B cell (primary cell): ENCODE measurements around the gene IRS2. TPM values are rescaled to one million over a fixed set of nuclear protein-coding genes. Genes with fewer than 3 reads are reported as not detected.

Source experiments
- ATAC-seq: fragments of 200-7000 bp; cut with Tn5 transposase; one replicate; pipeline ENCODE4 v1.10.0; 2021; ENCODE audit warnings: low read depth, mild to moderate bottlenecking, moderate number of reproducible peaks, moderate library complexity
- CTCF ChIA-PET: fragments of 350-600 bp; sonication (Branson Sonifier 250); formaldehyde crosslinking; loops from one replicate; lab custom pipeline; 2021; ENCODE audit warnings: antibody characterized with exemption, inconsistent platforms; lab: Charles Lee
- POLR2A ChIA-PET: fragments of 350-600 bp; sonication (Branson Sonifier 250); formaldehyde crosslinking; loops from one replicate; lab custom pipeline; 2021; ENCODE audit warnings: antibody characterized with exemption; lab: Charles Lee
- DNase-seq: peaks from one replicate; pipeline ENCODE4 v3.0.0; 2013
- H2AFZ ChIP-seq: 2 replicates; pipeline ENCODE4 v1.6.1; 2012; ENCODE audit warnings: mild to moderate bottlenecking, low read depth, low read length; ENCODE audit not compliant: insufficient read depth, poor library complexity, severe bottlenecking
- H3K27ac ChIP-seq, 2 donors: 1 replicate in 1 of 2; 2 replicates in 1 of 2; pipeline ENCODE4 v1.5.1; 2012 to 2013; ENCODE audit warnings: low read length in 2 of 2, mild to moderate bottlenecking in 2 of 2, moderate library complexity in 1 of 2
- H3K27me3 ChIP-seq, 4 experiments: fragments of 200-600 bp in 1 of 4; sonication (generic) in 1 of 4; replicated peaks in 1 of 4; 1 replicate in 2 of 4; 2 replicates in 2 of 4; pipeline versions ENCODE4 v1.6.1 to v1.7.0; 2013 to 2016; ENCODE audit warnings: low read length in 3 of 4, mild to moderate bottlenecking in 2 of 4, mixed read lengths in 1 of 4, moderate library complexity in 1 of 4; ENCODE audit not compliant: insufficient read depth in 4 of 4, control insufficient read depth in 3 of 4; ENCODE audit errors: control extremely low read depth in 1 of 4
- H3K36me3 ChIP-seq, 2 experiments: replicated peaks in 1 of 2; 1 replicate in 1 of 2; 2 replicates in 1 of 2; pipeline versions ENCODE4 v1.6.1 to v1.7.1; 2013; ENCODE audit warnings: low read length in 1 of 2; ENCODE audit not compliant: insufficient read depth in 2 of 2, control insufficient read depth in 1 of 2; ENCODE audit errors: control extremely low read depth in 1 of 2, extremely low read depth in 1 of 2
- H3K4me1 ChIP-seq, 2 donors: fragments of 200-600 bp in 1 of 2; sonication (generic) in 1 of 2; 1 replicate in 1 of 2; 2 replicates in 1 of 2; pipeline versions ENCODE4 v1.5.1 to v1.6.1; 2013 to 2017; ENCODE audit warnings: low read length in 2 of 2; ENCODE audit not compliant: control insufficient read depth in 2 of 2, insufficient read depth in 2 of 2
- H3K4me2 ChIP-seq: replicated peaks from 2 replicates; pipeline ENCODE3; 2012; ENCODE audit warnings: mild to moderate bottlenecking, low read depth, low read length; ENCODE audit not compliant: poor library complexity, severe bottlenecking
- H3K4me3 ChIP-seq, 5 experiments: fragments of 200-600 bp in 1 of 5; sonication (generic) in 1 of 5; 1 replicate in 3 of 5; 2 replicates in 2 of 5; pipeline versions ENCODE4 v1.5.1 to v1.7.0; 2011 to 2016; ENCODE audit warnings: low read length in 4 of 5, mild to moderate bottlenecking in 4 of 5, low read depth in 2 of 5, control low read depth in 1 of 5, moderate library complexity in 1 of 5; ENCODE audit not compliant: insufficient read depth in 1 of 5; ENCODE audit errors: control extremely low read depth in 1 of 5, extremely low read depth in 1 of 5
- H3K79me2 ChIP-seq: fragments of 200-600 bp; sonication (generic); one replicate; pipeline ENCODE4 v1.6.0; 2016; ENCODE audit warnings: low read length; ENCODE audit not compliant: control insufficient read depth, insufficient read depth
- H3K9ac ChIP-seq: fragments of 200-600 bp; sonication (generic); 2 replicates; pipeline ENCODE4 v1.6.1; 2017; ENCODE audit warnings: mild to moderate bottlenecking, low read length, moderate library complexity
- H3K9me3 ChIP-seq, 3 donors: one replicate each; pipeline versions ENCODE4 v1.6.1 to v1.7.1; 2013; ENCODE audit warnings: low read length in 2 of 3; ENCODE audit not compliant: control insufficient read depth in 2 of 3, insufficient read depth in 1 of 3; ENCODE audit errors: control extremely low read depth in 1 of 3
- H4K20me1 ChIP-seq: 2 replicates; pipeline ENCODE4 v1.6.0; 2012; ENCODE audit warnings: mild to moderate bottlenecking, low read length; ENCODE audit not compliant: insufficient read depth, control insufficient read depth, poor library complexity, severe bottlenecking
- H3K27ac Mint-ChIP-seq: one replicate; pipeline ENCODE4 v1.8.0; 2021; ENCODE audit warnings: mixed read lengths
- H3K27me3 Mint-ChIP-seq: one replicate; pipeline ENCODE4 v1.8.0; 2021; ENCODE audit warnings: mixed read lengths
- H3K4me1 Mint-ChIP-seq: one replicate; pipeline ENCODE4 v1.8.0; 2021; ENCODE audit warnings: mixed read lengths
- H3K4me3 Mint-ChIP-seq: one replicate; pipeline ENCODE4 v1.8.0; 2021; ENCODE audit warnings: mixed read lengths
- H3K9me3 Mint-ChIP-seq: one replicate; pipeline ENCODE4 v1.8.0; 2022; ENCODE audit warnings: mixed read lengths; ENCODE audit not compliant: insufficient read depth
- CTCF ChIP-seq: fragments of 200-600 bp; IDR thresholded peaks from one replicate; pipeline ENCODE4 v1.8.0; 2022; ENCODE audit warnings: antibody characterized with exemption, mild to moderate bottlenecking
- EZH2 ChIP-seq: IDR thresholded peaks from 2 replicates; pipeline ENCODE4 v1.6.1; 2012; ENCODE audit warnings: borderline replicate concordance, low read depth, mild to moderate bottlenecking, moderate library complexity, low read length; ENCODE audit not compliant: insufficient read depth, poor library complexity, severe bottlenecking
- WGBS: methylation state at CpG from one replicate; pipeline ENCODE4 v1.1.5; 2013; ENCODE audit warnings: missing lambda C conversion rate; ENCODE audit not compliant: insufficient coverage; 5-methylcytosine and 5-hydroxymethylcytosine counted together
- intact Hi-C: fragments of 100-400 bp; cut with micrococcal nuclease; formaldehyde crosslinking; loops from one replicate; pipeline ENCODE4 v1.10.0; 2022
- polyA plus RNA-seq: library from polyadenylated mRNA; depleted of rRNA; stranded (reverse); fragments of >200 nt; gene quantifications from 2 replicates; pipeline ENCODE4 v1.2.3, GENCODE V29; 2012
- total RNA-seq, 2 donors: library from RNA; stranded (reverse); fragments of 120-200 nt in 1 of 2; gene quantifications; 1 replicate in 1 of 2; 2 replicates in 1 of 2; pipeline versions ENCODE4 v1.2.3 to v1.2.4, GENCODE V29; 2013 to 2022

The IRS2 gene
- total and polyA plus RNA-seq, 2 donors (not counting 1 experiment from before 2014, with no cell fraction given) = 5.8 to 26.9 TPM

GRCh38 chr13:109816808-109817203 is 30.4 kb upstream of the IRS2 start:
- no peak overlapping the region for H2AFZ ChIP-seq

More at GRCh38 chr13:109816808-109817203, 30.4 kb upstream of the IRS2 start:
- Mint-ChIP-seq H3K4me3 (no peak overlapping the region), H3K4me1 (no peaks in the 10 kb centered on the region), H3K27ac (no peak overlapping the region), H3K27me3 (peaks cover 26% of the 10 kb centered on the region), H3K9me3 (no peaks in the 10 kb centered on the region)
- H3K36me3 ChIP-seq = no peaks in the 10 kb centered on the region
- WGBS = 86% methylated on average over 2 of the region's 4 CpGs
- H3K27ac ChIP-seq = no peak overlapping the region
- no peaks in the 10 kb centered on the region for H4K20me1 ChIP-seq
- CTCF ChIA-PET = no interaction called here
- intact Hi-C loops = no loop called here
- H3K4me1 ChIP-seq = no peaks in the 10 kb centered on the region
- no peak for DNase-seq
- no peak overlapping the region for H3K4me3 ChIP-seq
- POLR2A ChIA-PET = no interaction called here
- no peak overlapping the region for H3K4me2 ChIP-seq
- H3K27me3 ChIP-seq = peaks cover 0 to 4% (median 0%) of the 10 kb centered on the region in 4 experiments
- no peak for ATAC-seq
- no peaks in the 10 kb centered on the region for H3K79me2 ChIP-seq
- no peak for TF ChIP-seq EZH2
- TF ChIP-seq CTCF = no peak
- H3K9me3 ChIP-seq = peaks cover 0 to 4% (median 0%) of the 10 kb centered on the region in 3 donors
- H3K9ac ChIP-seq = no peak overlapping the region
